HK-2 (cell line): ENCODE data around the gene MAEA.
"Not testable (repeated sequence)": the region's sequence is repeated elsewhere in the genome, so short reads cannot be mapped to it uniquely, and the experiment has no call there.

Source experiments
- DNase-seq: peaks from one replicate; pipeline ENCODE4 v3.0.0-alpha.2; 2018; ENCODE audit not compliant: unreplicated experiment

The MAEA gene

GRCh38 chr4:1367230-1367935 lies 77.7 kb downstream of the MAEA start:
- DNase-seq = no peak

- no peak for DNase-seq
Observed at GRCh38 chr4:1367936-1368289, 78.2 kb downstream of the MAEA start.

DNA sequence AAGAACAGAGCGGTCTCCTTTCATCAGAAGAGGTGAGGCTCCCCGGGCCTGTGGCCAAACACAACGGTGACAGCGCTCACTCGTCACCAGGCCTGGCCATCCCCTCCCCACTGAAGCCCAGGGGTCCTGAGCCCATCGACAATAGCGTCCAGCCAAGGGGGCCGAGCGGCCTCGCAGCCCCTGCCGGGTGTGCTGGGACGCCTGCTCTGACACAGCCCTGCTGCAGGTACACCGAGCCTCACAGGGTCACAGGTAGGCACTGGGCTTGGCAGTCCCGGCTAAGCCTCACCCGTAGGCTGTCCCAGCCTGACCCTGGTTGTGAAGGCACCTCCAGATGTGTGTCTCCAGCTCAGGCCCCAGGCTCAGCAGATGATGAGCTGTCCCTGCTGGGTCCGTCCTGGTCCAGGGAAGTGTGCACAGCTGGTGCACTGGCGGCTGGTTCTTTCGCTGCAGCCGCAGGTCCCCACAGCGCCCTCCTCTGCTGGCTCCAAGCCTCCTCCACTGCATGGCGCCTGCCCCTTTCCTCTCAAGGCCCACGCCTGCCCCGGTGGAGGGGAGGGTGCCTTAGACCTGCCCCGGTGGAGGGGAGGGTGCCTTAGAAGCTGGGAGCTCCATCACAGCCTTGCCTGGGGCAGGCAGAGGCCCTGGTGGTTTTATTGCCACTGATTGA lies 78.9 kb downstream of the MAEA start:
- DNase-seq = no peak

- DNase-seq = no peak
Observed at GRCh38 chr4:1369091-1369450, 79.4 kb downstream of the MAEA start.

DNA sequence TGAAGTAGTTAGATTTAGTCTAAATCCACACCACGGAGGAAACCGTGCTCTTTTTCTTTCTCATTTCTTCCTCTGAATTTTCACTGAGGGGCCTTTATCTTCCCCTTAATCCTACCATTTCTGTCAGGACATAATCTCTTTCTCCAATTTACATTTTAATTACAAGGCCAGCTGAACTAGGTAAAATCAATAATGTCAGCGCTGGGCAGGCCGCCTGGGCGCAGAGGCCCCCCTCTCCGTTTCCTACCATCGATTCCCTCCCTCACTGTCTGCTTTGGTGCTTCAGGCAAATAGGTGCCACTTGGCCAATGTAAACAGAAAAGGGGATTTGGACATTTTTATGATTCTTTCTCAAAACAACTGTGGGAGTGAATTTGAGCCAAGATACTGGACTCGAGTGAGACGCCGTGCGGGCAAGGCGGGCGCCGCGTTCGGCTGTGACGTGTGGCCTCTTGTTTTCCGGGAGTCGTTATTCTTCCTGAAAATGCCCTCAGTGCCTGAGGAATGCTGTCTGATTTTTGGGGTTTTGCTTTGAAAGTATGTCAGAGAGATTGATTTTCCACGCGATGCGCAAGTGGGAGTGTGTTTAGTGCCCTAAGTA lies 79.9 kb downstream of the MAEA start:
- no peak for DNase-seq

DNA sequence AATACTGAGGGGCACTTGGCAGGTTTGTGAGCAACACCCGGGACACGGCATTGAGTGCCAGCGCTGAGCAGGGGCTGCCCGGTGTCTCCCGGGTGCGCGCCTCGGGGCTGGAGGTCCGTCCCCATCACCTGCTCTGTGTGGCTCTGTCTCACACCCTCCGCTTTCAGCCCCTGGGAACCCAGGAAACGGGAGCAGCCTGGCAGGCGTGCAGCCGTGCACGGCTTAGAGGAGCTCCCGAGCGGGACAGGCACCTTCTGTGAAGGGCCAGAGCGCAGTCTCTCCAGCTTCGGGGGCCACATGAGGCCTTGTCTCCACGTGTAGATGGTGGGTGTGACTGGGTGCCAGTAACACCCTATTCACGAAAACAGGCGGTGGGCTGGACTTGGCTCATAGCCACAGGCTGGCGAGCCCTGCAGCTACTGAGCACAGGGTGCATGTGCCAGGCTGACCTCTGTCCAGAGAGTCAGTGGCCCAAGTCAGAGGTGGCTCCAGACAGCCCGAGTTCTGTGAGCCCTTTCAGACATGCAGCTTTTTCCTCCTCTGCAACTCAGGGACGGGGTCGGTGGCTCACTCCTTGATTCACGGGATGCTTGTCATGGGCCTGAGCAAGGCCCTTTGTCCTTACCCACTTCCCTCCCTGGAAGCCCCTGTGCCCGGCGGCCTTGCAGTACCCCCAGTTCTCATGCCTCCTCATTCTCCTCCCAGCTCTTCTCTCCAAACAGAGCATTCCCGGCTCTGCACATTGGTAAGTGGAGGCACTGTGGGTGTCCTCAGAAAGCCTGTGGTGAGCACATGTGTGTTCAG lies 80.8 kb downstream of the MAEA start:
- DNase-seq = no peak

DNA sequence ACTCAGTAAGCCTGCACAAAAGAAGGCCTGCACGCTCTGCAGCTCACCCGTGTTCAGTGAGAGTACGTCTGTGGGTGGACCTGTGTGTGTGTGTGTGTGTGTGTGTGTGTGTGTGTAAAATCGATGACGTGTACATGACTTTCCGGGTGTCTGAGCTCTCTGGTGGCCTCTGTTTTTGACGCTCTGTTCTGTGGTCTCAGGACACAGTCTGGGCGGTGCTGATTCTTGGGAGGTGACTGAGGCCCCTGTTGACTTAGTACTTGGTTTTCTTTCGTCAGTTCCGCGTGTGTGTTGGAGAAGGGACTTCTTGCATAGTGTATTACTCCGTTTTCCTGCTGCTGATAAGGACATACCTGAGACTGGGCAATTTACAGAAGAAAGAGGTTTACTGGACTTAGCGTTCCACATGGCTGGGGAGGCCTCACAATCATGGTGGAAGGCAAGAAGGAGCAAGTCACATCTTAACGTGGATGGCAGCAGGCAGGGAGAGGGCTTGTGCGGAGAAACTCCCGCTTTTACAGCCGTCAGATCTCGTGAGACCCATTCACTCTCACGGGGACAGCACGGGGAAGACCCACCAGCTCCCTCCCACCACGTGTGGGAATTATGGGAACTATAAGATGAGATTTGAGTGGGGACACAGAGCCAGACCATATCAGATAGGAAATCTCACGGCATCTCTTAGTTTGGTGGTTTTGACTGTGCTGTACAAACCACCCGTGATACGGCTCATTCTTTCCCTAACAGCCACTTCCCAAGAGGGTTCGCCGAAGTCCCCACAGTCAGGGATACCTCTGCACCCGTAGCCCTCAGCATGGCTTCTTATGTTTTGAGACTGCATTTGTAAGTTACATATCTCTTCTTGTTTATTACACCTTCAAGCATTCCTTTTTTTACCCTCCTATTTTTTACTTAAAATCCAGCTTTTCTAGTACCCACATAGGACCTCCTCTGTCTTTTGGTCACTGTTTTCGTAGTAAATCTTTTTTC lies 81.8 kb downstream of the MAEA start:
- no peak for DNase-seq

DNA sequence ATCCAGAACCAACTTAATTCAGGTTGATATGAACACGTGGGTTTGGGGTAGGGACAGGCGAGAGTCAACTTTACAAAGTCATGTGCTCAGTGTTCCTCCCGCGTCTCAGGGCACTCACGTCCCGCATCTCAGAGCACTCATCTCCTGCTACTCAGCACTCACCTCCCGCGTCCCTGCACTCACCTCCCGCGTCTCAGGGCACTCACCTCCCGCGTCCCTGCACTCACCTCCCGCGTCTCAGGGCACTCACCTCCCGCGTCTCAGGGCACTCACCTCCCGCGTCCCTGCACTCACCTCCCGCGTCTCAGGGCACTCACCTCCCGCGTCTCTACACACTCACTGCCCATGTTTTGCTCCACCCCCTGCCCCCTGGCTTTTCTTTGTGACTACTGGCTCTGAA lies 82.9 kb downstream of the MAEA start:
- not testable (repeated sequence) for DNase-seq

- DNase-seq = no peak
Observed at GRCh38 chr4:1373892-1374705, 84.4 kb downstream of the MAEA start.

- DNase-seq = no peak
Observed at GRCh38 chr4:1374706-1375045, 85.0 kb downstream of the MAEA start.

DNA sequence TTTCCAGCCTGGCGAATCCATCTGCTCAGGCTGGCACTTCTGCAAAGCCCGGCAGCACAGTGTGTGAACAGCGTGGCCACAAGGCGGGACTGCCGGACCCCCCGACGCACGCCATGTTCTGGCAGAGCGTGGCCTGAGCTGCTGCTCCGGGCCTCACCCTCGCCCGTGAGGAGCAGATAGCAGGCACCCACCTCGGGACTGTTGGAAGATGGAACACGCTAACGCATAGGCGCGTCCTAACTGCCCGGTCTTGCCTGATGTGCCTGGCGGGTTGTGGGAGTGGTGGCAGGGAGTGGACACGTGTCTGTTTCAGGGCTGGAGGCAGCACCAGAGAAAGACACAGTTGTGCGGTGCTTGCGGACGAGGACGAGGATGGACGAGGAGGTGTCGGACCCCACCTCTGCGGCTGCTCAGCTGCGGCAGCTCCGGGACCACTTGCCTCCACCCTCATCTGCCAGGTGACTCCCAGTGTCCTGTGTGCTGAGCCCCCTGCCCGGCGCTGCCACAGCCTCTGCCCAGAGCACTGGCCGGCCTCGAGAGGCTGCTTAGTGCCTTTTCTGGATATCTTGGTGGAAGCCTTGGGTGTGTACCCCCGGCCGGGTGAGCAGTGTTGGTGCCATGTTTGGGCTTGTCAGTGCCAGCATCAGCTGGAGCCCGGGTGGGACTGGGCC lies 85.5 kb downstream of the MAEA start:
- no peak for DNase-seq

DNA sequence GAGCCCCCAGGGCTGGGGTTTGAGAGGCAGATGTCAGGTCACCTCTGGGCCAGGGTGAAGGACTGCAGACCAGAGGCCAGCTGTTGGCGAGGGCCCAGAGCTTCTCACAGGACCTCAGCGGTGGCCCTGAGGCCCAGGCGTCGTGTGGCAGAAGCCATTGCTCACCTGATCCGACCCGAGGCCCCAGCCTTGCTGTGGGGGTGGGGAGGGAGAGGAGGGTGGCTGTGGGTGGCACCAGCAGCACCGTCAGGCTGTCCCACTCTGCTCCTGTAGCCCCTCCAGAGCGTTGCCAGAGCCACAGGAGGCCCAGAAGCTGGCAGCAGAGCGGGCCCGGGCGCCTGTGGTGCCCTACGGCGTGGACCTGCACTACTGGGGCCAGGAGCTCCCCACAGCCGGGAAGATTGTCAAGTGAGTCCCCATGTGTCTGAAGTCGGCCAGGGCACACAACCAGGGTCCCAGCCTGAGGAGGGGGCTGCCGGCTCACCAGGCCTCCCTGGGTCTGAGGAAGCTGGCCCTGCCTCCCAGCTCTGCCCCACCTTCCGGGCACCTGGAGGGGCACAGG lies 86.2 kb downstream of the MAEA start:
- no peak for DNase-seq

- DNase-seq = no peak
Observed at GRCh38 chr4:1376391-1376840, 86.7 kb downstream of the MAEA start.

- DNase-seq = no peak
Observed at GRCh38 chr4:1376841-1377605, 87.3 kb downstream of the MAEA start.

DNA sequence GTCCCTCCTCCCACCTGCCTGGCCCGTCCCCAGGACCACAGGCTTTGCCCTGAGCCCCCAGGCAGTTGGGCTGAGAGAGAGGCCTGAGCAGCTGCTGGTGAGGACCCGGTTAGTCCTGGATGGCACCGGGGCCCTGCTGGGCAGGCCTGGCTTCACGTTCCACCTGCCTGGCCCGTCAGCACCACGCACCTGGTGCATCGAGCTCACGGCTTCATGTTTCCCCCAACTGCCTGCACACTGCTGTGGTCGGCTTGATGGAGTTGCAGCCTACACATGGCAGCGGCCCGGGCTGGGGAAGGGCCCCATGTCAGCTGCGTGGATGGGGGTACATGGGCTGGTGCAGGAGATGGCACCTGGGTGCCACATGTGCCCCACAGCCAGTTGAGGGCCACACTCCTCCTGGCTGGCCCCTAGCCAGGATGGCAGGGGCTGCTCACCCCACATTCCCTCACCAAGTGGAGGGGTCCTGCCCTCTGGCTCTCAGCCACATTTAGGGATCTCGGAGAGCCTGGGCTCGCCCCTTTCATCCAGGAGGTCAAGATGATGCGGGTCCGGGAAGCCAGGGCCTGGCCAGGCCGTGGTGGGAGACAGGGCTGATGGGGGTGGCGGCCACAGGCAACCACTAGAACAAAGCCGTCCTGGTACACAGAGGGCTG lies 88.0 kb downstream of the MAEA start:
- no peak for DNase-seq

GRCh38 chr4:1378559-1379231 lies 89.0 kb downstream of the MAEA start:
- no peak for DNase-seq

DNA sequence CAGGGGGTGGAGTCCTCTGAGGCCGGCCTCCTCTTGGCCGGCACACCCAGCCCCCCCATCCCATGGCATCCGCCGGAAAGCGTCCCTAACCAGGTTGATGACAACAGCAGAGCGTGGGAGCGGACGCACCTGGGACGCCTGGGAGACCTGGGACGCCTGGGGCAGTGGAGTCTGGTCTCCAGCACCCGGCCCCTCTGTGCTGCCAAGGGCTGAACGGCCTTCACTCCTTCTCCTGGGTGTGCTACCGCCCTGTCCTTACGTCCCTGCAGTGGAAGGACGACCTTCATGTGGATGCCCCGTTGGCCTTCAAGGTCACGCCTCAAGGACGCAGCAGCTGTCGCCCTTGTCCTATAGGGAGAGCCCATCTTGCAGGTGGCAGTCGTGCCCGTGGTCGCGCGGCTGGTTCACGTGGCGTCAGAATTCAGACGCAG lies 89.7 kb downstream of the MAEA start:
- no peak for DNase-seq
